LNCaP clone FGC (cell line): ENCODE data around the gene PHLPP1.
A peak's percentile ranks its signal among the peaks of the same experiment; 100 is the strongest.
"Not testable (repeated sequence)": the region's sequence is repeated elsewhere in the genome, so short reads cannot be mapped to it uniquely, and the experiment has no call there.

Experiments used
- DNase-seq: peaks from one replicate; pipeline ENCODE4 v3.0.0-alpha.2; 2011; ENCODE audit warnings: low read depth
- H3K4me3 ChIP-seq: 2 replicates; pipeline ENCODE4 v1.5.1; 2011; ENCODE audit warnings: mild to moderate bottlenecking, low read depth, low read length, control low read depth
- CTCF ChIP-seq: IDR thresholded peaks from 2 replicates; pipeline ENCODE4 v1.5.1; 2012; ENCODE audit warnings: mild to moderate bottlenecking; ENCODE audit not compliant: control insufficient read depth, insufficient read depth; ENCODE audit errors: extremely low read depth

Gene PHLPP1

GRCh38 chr18:62736077-62736855, 20.9 kb downstream of the PHLPP1 start:
- no peak for DNase-seq
- no peak for TF ChIP-seq CTCF
- no peak overlapping the region for H3K4me3 ChIP-seq

DNA sequence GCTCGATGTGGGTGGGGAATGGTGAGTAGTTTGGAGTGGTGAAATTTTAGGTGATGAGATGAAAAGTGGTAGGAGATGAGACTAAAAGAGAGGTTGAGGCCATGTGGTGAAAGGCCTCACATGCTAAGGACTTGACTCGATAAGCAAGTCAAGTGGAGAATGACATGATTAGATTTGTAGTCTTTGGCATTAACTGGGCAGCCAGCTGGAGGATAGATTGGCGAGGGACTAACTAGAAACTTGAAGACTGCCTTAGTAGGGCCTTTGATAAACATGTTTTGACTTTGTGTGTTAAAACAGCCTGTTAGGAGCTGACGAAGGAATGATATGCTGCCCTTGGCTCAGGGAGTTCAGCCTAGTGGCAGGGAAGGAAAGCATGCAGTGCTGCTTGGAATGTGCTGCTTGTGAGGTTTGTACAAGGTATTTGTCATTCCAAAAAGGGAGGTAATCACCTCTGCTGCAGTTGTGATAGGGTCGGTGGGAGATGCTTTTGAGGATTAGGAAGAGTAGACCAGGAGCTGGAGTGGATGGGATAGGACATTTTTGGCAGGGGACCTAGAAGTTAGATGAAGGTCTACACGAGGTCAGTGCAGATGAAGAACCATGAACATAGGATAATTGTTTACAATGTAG, 22.0 kb downstream of the PHLPP1 start:
- no peak for TF ChIP-seq CTCF
- H3K4me3 ChIP-seq: no peak overlapping the region
- DNase-seq: no peak

DNA sequence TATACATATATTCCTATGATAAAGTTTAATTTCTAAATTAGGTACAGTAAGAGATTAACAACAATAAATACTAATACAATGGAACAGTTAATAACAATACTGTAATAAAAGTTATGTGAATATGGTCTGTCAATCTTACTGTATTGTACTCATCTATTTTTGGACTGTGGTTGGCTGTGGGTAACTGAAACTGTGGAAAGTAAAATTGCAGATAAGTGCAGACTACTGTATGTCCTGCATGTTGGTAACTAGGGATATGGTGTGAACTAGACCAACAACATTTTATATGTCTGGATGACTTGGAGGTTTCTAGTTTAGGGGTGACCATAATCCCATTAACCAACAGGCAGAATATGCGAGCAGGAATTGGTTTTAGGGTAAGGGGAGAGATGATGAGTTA, 23.3 kb downstream of the PHLPP1 start:
- no peak for TF ChIP-seq CTCF
- no peak overlapping the region for H3K4me3 ChIP-seq
- DNase-seq: no peak

GRCh38 chr18:62739911-62740310, 24.6 kb downstream of the PHLPP1 start:
- no peak overlapping the region for H3K4me3 ChIP-seq
- peak; percentile 70 for DNase-seq
- no peak for TF ChIP-seq CTCF

DNA sequence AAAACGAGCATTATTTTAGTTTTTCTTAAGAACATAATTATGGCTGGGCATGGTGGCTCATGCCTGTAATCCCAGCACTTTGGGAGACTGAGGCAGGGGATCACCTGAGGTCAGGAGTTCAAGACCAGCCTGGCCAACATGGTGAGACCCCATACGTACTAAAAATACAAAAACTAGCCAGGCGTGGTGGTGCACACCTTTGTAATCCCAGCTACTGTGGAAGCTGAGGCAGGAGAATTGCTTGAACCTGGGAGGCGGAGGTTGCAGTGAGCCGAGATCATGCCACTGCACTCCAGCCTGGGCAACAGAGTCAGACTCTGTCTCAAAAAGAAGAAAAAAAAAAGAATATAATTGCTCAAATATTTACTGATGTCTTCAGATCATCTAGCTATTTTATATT, 25.3 kb downstream of the PHLPP1 start:
- not testable (repeated sequence) for DNase-seq

DNA sequence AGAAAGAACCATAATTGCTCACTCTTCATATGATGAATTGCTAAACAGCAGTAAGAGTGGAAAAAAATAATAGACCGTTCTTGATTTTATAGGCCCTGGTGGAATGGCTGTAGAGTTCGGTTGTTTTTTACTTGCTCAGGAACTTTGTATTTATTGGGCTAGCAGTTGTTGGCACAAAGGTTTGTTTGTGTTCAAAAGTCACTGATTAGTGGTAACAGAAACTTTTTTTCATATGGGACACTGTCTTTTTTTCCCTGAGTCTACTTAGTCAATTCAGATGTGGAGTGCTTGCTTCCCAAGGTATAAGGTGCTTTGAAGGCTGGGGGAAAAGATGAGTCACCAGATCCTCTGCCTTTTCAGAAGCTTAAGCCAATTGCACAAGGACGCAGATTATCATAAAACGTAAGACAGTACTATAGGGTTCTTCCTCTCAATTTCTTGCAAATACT, 25.8 kb downstream of the PHLPP1 start:
- peak; percentile 49 for DNase-seq
- no peak overlapping the region for H3K4me3 ChIP-seq
- TF ChIP-seq CTCF: no peak

More for the DNA sequence above, 25.3 kb downstream of the PHLPP1 start:
- not testable (repeated sequence) for H3K4me3 ChIP-seq

GRCh38 chr18:62741584-62741983, 26.2 kb downstream of the PHLPP1 start:
- H3K4me3 ChIP-seq: no peak overlapping the region
- no peak for DNase-seq
- TF ChIP-seq CTCF: no peak
